IMR-90 (cell line): ENCODE data around the gene LRRC70.

Experiments used
- BHLHE40 ChIP-seq: fragments of 150-350 bp; IDR thresholded peaks from 2 replicates; pipeline ENCODE4 v1.6.1; 2016; ENCODE audit warnings: mild to moderate bottlenecking, low read depth, low read length
- CEBPB ChIP-seq: IDR thresholded peaks from 2 replicates; pipeline ENCODE4 v1.6.1; 2012; ENCODE audit warnings: low read depth, low read length, improper control_type of control experiment
- FOS ChIP-seq: fragments of 150-350 bp; IDR thresholded peaks from 2 replicates; pipeline ENCODE4 v1.6.1; 2016; ENCODE audit warnings: low read depth, low read length
- MAFK ChIP-seq: IDR thresholded peaks from 2 replicates; pipeline ENCODE4 v1.6.1; 2012; ENCODE audit warnings: low read depth, low read length, improper control_type of control experiment
- MAZ ChIP-seq: IDR thresholded peaks from 2 replicates; pipeline ENCODE4 v1.6.1; 2012; ENCODE audit warnings: low read depth, mild to moderate bottlenecking, low read length, improper control_type of control experiment, moderate library complexity, borderline replicate concordance
- MXI1 ChIP-seq: IDR thresholded peaks from 2 replicates; pipeline ENCODE4 v1.6.1; 2012; ENCODE audit warnings: low read depth, mild to moderate bottlenecking, low read length, moderate library complexity, borderline replicate concordance
- POLR2A ChIP-seq: IDR thresholded peaks from 2 replicates; pipeline ENCODE4 v1.6.1; 2012; ENCODE audit warnings: mild to moderate bottlenecking, low read depth, low read length
- RAD21 ChIP-seq: IDR thresholded peaks from 2 replicates; pipeline ENCODE4 v1.6.1; 2012; ENCODE audit warnings: low read length, improper control_type of control experiment
- RCOR1 ChIP-seq: IDR thresholded peaks from 2 replicates; pipeline ENCODE4 v1.6.1; 2012; ENCODE audit warnings: mild to moderate bottlenecking, low read length, improper control_type of control experiment; ENCODE audit not compliant: insufficient replicate concordance
- USF2 ChIP-seq: fragments of 150-350 bp; IDR thresholded peaks from 2 replicates; pipeline ENCODE4 v1.6.1; 2017; ENCODE audit warnings: mild to moderate bottlenecking, antibody characterized with exemption, low read length, low read depth
- TF ChIP-seq, protein P1 (sequence below): conservative IDR thresholded peaks from 2 replicates; pipeline ENCODE4 v1.5.1; 2012; ENCODE audit warnings: mild to moderate bottlenecking, low read depth, low read length, improper control_type of control experiment

- TF ChIP-seq USF2 (no peak), POLR2A (no peak), RAD21 (no peak), FOS (no peak), RCOR1 (no peak), MAFK (no peak), BHLHE40 (no peak), MXI1 (no peak), MAZ (no peak), CEBPB (no peak)
- TF ChIP-seq, protein P1, sequence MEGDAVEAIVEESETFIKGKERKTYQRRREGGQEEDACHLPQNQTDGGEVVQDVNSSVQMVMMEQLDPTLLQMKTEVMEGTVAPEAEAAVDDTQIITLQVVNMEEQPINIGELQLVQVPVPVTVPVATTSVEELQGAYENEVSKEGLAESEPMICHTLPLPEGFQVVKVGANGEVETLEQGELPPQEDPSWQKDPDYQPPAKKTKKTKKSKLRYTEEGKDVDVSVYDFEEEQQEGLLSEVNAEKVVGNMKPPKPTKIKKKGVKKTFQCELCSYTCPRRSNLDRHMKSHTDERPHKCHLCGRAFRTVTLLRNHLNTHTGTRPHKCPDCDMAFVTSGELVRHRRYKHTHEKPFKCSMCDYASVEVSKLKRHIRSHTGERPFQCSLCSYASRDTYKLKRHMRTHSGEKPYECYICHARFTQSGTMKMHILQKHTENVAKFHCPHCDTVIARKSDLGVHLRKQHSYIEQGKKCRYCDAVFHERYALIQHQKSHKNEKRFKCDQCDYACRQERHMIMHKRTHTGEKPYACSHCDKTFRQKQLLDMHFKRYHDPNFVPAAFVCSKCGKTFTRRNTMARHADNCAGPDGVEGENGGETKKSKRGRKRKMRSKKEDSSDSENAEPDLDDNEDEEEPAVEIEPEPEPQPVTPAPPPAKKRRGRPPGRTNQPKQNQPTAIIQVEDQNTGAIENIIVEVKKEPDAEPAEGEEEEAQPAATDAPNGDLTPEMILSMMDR = no peak
These were observed 19.7 kb upstream of the LRRC70 start for GRCh38 chr5:62558941-62559340.
